HG03095 (cell line): ENCODE measurements around the gene IGLL5.

ENCODE experiments used
- ATAC-seq: cut with Tn5 transposase; IDR thresholded peaks from one replicate; pipeline ENCODE4 v1.9.1; 2021; ENCODE audit warnings: moderate library complexity; ENCODE audit not compliant: unreplicated experiment

Gene IGLL5

DNA sequence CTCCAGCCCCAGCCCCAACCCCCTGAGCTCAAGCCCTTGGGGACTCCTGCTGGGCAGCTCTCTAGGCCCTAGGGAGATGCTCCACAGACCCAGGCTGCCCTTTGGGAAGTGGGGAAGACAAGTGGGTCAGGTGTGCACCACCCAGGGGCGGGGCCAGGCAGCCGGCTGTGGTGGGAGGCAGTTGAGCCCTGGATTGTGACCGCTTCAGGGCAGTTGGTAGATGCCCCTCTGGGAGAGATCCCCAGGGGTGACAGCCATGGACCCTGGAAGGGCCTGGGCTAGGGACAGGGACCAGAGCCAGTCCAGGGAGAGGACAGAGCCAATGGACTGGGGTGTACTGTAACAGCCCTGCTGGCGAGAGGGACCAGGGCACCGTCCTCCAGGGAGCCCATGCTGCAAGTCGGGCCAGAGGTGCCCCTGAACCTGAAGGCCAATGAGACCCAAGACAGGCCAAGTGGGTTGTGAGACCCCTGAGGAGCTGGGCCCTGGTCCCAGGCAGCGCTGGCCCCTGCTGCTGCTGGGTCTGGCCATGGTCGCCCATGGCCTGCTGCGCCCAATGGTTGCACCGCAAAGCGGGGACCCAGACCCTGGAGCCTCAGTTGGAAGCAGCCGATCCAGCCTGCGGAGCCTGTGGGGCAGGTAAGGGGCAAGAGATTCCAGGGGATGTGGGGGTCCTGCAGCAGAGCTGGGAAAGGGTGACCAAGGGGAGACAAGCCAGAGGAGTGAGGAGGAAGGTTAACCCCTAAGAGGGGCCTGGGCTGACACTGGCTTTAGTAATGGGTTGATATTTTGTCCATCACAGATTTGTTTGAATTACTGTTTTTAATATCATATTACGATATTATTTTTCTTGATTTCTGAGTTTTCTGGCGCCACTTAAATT, at the start of gene IGLL5:
IGLL5 (plus strand) TSS at position 196 of the 883 bp plus-strand sequence; CDS start at position 434, 238 bp downstream.
- no peak for ATAC-seq

- ATAC-seq: no peak
These were observed 49.3 kb upstream of the IGLL5 start for GRCh38 chr22:22838148-22838786.

- no peak for ATAC-seq
These were observed 47.9 kb upstream of the IGLL5 start for GRCh38 chr22:22839570-22840314.

DNA sequence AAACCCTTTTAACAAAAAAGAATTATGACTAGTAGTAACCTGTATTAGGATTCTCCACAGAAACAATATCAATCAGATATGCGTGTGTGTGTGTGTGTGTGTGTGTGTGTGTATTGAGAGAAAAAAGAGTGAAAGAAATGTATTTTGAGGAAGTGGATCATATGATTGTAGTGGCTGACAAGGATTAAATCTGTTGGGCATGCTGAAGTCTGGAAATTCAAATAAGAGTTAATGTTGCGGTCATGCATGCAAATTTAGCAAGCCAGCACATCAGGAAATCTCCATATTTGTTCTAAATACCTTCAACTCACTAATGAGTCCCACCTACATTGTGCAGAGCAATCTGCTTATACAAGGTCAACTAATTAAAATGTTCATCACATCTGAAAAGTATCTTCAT, 46.8 kb upstream of the IGLL5 start:
- ATAC-seq: no peak

DNA sequence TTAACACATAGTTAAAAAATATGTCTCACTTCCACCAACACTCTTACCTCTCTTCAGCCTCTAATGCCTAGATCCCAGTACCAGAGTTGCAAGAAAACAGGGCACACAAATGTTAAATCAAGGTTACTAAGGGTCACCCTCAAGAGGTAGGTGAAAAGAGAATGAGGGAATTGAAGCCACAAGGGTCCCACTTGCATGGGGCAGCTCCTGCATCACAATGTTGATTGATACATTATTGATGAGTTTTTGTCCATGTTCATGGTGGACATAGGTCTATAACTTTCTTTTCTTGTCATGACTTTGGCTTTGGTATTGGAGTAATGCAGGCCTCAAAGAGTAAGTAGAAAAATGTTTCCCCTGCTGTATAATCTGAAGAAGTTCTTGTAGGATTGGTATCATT, 46.0 kb upstream of the IGLL5 start:
- ATAC-seq: no peak

- no peak for ATAC-seq
These were observed 45.5 kb upstream of the IGLL5 start for GRCh38 chr22:22842085-22842484.

GRCh38 chr22:22843848-22844247, 43.8 kb upstream of the IGLL5 start:
- ATAC-seq: no peak

DNA sequence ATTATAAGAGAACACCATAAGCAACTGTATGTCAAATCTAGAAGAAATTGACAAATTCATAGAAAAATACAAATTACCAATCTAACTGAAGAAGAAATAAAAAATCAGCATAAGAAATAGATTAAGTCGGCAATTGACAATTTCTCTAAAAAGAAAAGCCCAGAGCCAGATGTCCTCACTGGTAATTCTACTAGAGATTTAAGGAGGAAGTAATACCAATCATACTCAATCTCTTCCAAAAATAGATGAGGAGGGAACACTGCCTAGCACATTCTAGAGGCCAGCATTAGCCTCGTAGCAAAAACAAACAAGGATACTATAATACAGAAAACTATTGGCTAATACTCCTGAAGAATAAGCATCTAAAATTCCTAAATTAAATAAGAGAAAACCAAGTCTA, 40.4 kb upstream of the IGLL5 start:
- ATAC-seq: no peak

- no peak for ATAC-seq
These were observed 39.2 kb upstream of the IGLL5 start for GRCh38 chr22:22848364-22848866.

DNA sequence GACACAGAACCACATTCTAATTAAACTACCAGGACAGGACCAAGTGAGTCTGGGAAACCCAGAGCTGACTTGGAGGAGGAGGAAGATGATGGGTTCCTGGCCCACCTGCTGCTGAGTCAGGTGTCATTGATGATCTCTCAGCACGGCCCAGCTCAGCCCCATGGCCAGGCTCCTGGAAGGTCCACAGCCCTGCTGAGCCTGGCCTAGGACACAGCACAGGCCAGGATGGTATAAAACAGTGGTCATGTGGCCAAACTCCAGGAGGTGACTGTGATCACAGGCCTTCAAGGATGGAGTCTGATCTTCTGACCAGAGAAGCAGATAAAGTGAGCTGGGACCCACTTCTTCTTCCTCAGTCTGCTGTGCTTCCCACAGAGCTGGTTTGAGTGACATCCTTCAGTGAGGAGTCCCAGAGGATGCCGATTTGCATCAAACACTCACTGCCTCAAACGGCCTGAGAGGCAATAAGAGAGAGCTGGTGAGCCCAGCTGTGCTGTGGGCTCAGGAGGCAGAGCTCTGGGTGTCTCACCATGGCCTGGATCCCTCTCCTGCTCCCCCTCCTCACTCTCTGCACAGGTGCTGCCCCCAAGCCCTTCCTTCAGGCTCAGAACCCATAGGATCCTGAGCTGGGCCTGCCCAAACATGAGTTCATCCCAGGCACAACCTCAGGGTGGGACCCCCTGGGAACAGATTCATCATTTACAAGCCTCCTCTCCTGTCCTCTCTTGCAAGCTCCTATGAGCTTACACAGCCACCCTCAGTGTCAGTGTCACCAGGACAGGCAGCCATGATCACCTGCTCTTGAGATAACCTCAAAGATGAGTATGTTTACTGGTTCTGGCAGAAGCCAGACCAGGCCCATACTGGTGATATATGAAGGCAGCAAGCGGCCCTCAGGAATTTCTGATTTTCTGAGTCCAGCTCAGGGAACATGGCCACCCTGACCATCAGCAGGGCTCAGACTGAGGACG, 37.7 kb upstream of the IGLL5 start:
- no peak for ATAC-seq

DNA sequence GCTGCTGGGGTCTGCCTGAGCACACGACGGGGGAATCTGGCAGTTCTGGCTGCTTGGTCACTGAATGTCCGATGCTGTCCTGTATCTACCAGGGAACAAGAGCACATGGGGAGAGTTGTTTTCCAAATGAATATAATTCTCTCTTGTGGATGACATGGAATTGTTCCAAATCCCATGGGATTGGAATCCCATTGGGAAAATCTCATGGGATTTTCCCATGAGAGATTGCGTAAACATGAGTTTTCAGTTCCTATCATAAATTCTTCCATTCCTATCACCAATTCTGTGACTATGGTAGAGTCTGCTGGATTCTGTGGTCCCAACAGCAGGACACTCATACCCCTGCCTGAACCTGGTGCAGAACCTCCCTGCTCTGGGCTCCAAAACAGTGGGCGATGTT, 35.6 kb upstream of the IGLL5 start:
- no peak for ATAC-seq

DNA sequence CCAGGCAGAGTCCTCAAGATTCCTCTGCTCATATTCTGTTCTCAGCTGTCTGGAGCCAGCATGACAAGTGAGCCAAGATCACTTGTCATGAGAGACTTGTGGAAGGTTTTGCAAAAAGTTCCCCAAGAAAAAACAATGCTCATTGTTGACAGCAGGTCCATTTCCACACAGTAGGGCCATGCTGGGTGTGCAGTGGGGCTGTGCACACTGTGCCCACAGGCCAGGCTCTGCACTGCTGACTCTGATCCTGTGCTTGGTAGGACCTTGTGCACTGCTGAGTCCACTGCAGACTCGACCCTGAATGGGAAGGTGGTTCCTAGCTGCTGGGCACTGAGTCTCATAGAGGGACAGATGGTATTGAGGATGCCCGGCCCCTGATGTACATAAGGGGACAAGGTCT, 33.9 kb upstream of the IGLL5 start:
- ATAC-seq: no peak

- ATAC-seq: no peak
These were observed 33.1 kb upstream of the IGLL5 start for GRCh38 chr22:22854466-22854865.

DNA sequence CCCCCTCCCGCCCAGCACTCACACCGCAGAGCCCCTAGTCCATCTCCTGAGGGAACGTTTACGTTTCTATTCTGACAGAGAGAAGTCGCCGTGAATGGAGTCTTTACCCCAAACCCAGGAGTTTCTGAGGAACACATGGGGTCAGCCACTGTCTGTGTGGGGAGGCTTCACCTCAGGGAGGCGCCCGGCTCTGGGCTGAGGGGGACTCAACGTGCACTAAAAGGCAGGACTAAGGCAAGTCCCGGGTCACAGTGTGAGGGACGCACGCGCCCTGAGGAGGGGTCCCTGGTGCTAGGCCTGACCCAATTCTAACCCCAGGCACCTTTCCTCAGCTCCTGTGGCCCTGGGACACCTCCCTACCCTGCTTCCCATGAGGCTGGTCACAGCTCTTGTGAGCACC, 32.5 kb upstream of the IGLL5 start:
- ATAC-seq: no peak

DNA sequence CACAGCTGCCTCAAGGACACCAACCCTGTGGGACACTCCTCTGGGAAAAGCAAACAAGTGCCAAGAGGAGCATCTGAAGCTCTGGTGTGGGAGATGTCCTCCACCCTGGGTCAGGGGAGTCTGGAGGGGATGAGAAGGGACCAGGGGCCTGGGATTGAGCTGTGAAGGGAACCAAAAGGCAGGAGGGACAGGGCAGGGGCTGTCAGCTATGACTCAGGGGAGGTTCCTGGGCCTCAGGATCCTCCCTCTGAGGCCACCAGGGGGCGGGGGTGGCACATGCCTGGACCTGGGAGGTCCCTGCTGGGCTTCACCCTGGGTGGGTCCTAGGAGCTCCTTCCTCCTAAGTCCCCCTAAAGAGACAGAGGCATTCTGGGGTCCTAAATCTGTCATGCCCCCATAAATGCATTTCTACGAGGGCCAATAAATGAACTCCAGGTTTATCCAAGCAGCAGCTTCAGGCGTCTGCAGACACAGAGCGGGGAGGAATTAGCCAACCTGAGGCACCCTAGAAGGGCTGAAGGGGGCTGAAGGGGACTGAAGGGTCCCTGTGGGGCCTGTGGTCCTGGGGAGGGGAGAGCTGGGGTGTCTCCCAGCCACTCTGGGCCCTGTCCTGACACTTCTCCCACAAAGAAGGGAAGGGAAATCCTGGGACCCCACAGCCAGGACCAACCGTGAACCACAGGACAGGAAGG, 31.9 kb upstream of the IGLL5 start:
- no peak for ATAC-seq

DNA sequence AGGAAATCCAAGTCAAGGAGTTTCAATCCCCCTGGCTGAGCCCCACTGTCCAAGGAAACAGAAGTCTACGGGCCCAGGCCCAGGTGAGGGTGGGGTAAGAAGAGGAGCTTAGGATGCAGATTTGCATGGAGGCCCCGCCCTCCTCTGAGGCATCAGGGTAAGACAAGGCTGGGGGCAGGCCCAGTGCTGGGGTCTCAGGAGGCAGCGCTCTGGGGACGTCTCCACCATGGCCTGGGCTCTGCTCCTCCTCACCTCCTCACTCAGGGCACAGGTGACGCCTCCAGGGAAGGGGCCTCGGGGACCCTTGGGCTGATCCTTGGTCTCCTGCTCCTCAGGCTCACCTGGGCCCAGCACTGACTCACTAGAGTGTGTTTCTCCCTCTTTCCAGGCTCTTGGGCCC, 31.3 kb upstream of the IGLL5 start:
- no peak for ATAC-seq

DNA sequence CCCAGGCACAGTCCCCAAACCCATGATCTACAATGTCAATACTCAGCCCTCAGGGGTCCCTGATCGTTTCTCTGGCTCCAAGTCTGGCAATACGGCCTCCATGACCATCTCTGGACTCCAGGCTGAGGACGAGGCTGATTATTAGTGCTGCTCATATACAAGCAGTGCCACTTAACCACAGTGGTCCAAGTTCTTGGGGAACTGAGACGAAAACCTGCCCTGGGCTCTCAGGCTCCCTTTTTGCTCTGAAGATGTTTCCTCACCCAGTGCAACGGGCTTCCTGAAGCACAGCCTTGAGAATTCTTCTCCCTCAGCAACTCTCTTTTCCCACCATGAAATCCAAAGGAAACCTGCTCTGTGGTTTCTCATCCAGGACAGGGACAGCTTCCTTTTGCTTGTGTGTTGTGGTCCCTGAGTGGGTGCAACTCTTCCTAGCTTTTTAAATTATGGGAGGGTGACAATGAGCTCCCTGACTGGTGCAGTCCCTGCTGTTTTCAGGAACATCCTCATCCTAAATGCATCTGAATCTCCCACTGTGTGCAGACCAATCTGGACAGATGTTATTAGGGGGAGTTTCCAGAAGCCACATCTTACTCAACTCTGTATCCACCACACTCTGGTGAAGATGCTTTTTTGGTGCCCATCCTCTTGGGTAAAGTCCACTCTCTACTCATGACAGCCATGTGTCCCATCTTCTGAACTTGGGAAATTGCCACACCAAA, 30.6 kb upstream of the IGLL5 start:
- no peak for ATAC-seq

DNA sequence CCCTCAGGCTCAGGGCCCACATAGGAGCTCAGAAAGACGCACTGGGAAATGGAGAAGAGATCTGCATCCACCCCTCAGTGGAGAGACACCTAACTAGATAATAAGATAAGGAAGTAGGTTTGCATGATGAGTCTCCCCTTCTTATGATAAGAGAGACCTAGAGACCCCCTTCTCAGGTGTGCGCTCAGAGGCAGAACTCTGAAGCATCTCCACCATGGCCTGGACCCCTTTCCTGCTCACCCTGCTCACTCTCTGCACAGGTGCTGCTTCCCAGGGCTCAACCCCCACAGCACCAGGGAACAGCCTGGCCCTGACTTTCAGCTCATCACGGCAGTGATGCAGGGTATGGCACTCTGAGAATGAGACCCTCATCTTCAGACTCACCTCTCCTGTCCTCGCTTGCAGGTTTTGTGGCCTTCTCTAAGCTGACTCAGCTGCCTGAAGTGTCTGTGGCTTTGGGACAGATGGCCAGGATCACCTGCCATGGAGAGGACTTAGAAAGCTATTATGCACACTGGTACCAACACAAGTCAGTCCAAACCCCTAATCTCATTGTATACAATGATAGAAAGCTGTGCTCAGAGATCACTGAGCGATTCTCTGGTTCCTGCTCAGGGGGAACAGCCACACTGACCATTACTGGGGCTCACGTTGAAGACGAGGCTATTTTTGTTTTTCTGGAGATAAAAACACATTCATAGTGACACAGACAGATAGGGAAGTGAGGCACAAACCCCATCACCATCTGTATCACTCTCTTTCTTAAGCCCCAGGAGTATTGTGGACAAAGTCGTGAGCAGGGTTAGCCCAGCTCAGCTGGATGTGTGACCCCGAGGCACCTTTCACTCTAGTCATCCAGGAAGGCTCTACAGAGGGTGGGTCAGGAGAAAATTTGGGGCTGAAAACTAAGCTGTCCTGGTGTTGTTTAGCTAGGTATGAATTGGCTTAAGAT, 29.7 kb upstream of the IGLL5 start:
- no peak for ATAC-seq
